GM19043 (cell line): ENCODE measurements around the gene TMEM222.
A peak's percentile ranks its signal among the peaks of the same experiment; 100 is the strongest.

ENCODE experiments used
- ATAC-seq: cut with Tn5 transposase; IDR thresholded peaks from one replicate; pipeline ENCODE4 v1.9.1; 2021; ENCODE audit warnings: low read depth; ENCODE audit not compliant: unreplicated experiment

The TMEM222 gene

GRCh38 chr1:27306071-27306470 is 15.9 kb upstream of the TMEM222 start:
- no peak for ATAC-seq

- ATAC-seq = no peak
Measured at GRCh38 chr1:27306892-27307761, 14.8 kb upstream of the TMEM222 start.

- ATAC-seq = no peak
Measured at GRCh38 chr1:27307874-27308598, 13.9 kb upstream of the TMEM222 start.

GRCh38 chr1:27314169-27314568 is 7.8 kb upstream of the TMEM222 start:
- no peak for ATAC-seq

- no peak for ATAC-seq
Measured at GRCh38 chr1:27314737-27315136, 7.2 kb upstream of the TMEM222 start.

- ATAC-seq = no peak
Measured at GRCh38 chr1:27316860-27317259, 5.1 kb upstream of the TMEM222 start.

GRCh38 chr1:27318136-27318535 is 3.8 kb upstream of the TMEM222 start:
- no peak for ATAC-seq

- ATAC-seq = no peak
Measured at GRCh38 chr1:27318596-27318995, 3.4 kb upstream of the TMEM222 start.

GRCh38 chr1:27322569-27323240 is 742 bp downstream of the TMEM222 start:
- ATAC-seq = peak; percentile 3

- no peak for ATAC-seq
Measured at GRCh38 chr1:27325286-27325685, 3.3 kb downstream of the TMEM222 start.

GRCh38 chr1:27327964-27328363 is 6.0 kb downstream of the TMEM222 start:
- ATAC-seq = no peak

GRCh38 chr1:27330786-27331185 is 8.8 kb downstream of the TMEM222 start:
- no peak for ATAC-seq

GRCh38 chr1:27331426-27331825 is 9.5 kb downstream of the TMEM222 start:
- ATAC-seq = no peak

- no peak for ATAC-seq
Measured at GRCh38 chr1:27331922-27332321, 10.0 kb downstream of the TMEM222 start.

GRCh38 chr1:27332536-27333281 is 10.7 kb downstream of the TMEM222 start:
- no peak for ATAC-seq

GRCh38 chr1:27333717-27334279 is 11.8 kb downstream of the TMEM222 start:
- no peak for ATAC-seq

GRCh38 chr1:27335506-27336422 is 13.8 kb downstream of the TMEM222 start:
- ATAC-seq = no peak

GRCh38 chr1:27336756-27337155 is 14.8 kb downstream of the TMEM222 start:
- ATAC-seq = no peak

- no peak for ATAC-seq
Measured at GRCh38 chr1:27338751-27339150, 16.8 kb downstream of the TMEM222 start.
